Esophagus squamous epithelium (tissue), 4 donors: ENCODE measurements around the gene CUBN.

Experiments used
- CTCF ChIP-seq, 6 experiments: fragments of 450-650 bp in 4 of 6; fragments of 200-600 bp in 2 of 6; sonication (generic) in 2 of 6; IDR thresholded peaks; one replicate each; pipeline ENCODE4 v1.5.1; 2016 to 2019; ENCODE audit warnings: antibody characterized with exemption in 6 of 6, mild to moderate bottlenecking in 4 of 6, moderate library complexity in 4 of 6
- POLR2A ChIP-seq, 4 donors: fragments of 450-650 bp; IDR thresholded peaks; one replicate each; pipeline ENCODE4 v1.6.1; 2017; ENCODE audit warnings: antibody characterized with exemption in 4 of 4, mild to moderate bottlenecking in 4 of 4, moderate library complexity in 3 of 4

- no peak for TF ChIP-seq CTCF (IDR thresholded peaks at IDR 0.05)
- no peak for TF ChIP-seq POLR2A (IDR thresholded peaks at IDR 0.05)
These were observed 318.3 kb downstream of the CUBN start for GRCh38 chr10:16811292-16811691.
